K562 (cell line): ENCODE measurements around the gene PLP2. TPM values are rescaled to one million over a fixed set of nuclear protein-coding genes. Genes with fewer than 3 reads are reported as not detected.
A peak's percentile ranks its signal among the peaks of the same experiment; 100 is the strongest.

Experiments used
- AFF1 ChIP-seq, 2 experiments: fragments of 450-650 bp; IDR thresholded peaks; 2 replicates each; pipeline ENCODE4 v1.6.1; 2018; ENCODE audit warnings: mild to moderate bottlenecking in 2 of 2, low read depth in 1 of 2; ENCODE audit not compliant: partially characterized antibody in 2 of 2
- ARNT ChIP-seq, 2 experiments: fragments of 450-650 bp; IDR thresholded peaks; 2 replicates each; pipeline ENCODE4 v1.6.1; 2016; ENCODE audit warnings: mild to moderate bottlenecking in 1 of 2
- E2F5 ChIP-seq: sonication (generic); formaldehyde crosslinking; IDR thresholded peaks from 2 replicates; pipeline ENCODE4 v1.8.0; 2022; ENCODE audit warnings: mild to moderate bottlenecking, missing genetic modification reagents
- FOXA1 ChIP-seq: fragments of 450-650 bp; IDR thresholded peaks from 2 replicates; pipeline ENCODE4 v1.6.1; 2016; ENCODE audit warnings: mild to moderate bottlenecking, borderline replicate concordance
- SAFB2 ChIP-seq: fragments of 200-400 bp; formaldehyde crosslinking; IDR thresholded peaks from 2 replicates; pipeline ENCODE4 v1.6.1; 2018; ENCODE audit warnings: borderline replicate concordance, low read length, low read depth, moderate library complexity; ENCODE audit not compliant: severe bottlenecking
- SAP30 ChIP-seq: fragments of 200-600 bp; sonication (generic); IDR thresholded peaks from 2 replicates; pipeline ENCODE4 v1.6.1; 2012; ENCODE audit warnings: borderline replicate concordance, low read depth, mild to moderate bottlenecking, moderate library complexity, low read length, control low read depth, inconsistent platforms; ENCODE audit not compliant: insufficient read depth, poor library complexity, severe bottlenecking
- TCF3 ChIP-seq: sonication (generic); formaldehyde crosslinking; IDR thresholded peaks from 2 replicates; pipeline ENCODE4 v1.4.0; 2020; ENCODE audit warnings: mild to moderate bottlenecking, missing genetic modification reagents
- VEZF1 ChIP-seq: fragments of 200-800 bp; sonication (Bioruptor generic); IDR thresholded peaks from 2 replicates; pipeline ENCODE4 v1.6.1; 2017; ENCODE audit warnings: missing genetic modification characterization, missing compliant biosample characterization
- ZBTB12 ChIP-seq: fragments of 250-450 bp; sonication (Bioruptor Pico); IDR thresholded peaks from 2 replicates; pipeline ENCODE4 v1.4.0; 2020
- ZNF449 ChIP-seq: fragments of 250-450 bp; sonication (Bioruptor Pico); IDR thresholded peaks from 2 replicates; pipeline ENCODE4 v1.8.0; 2022; ENCODE audit warnings: moderate library complexity, mild to moderate bottlenecking, inconsistent platforms
- polyA plus RNA-seq, 8 experiments: library from polyadenylated mRNA; depleted of rRNA in 4 of 8; stranded (reverse) in 5 of 8; unstranded in 3 of 8; fragments of >200 nt; fragmentation: Nextera tagmentation in 2 of 8; fragmentation: Illumina TruSeq in 1 of 8; extraction: Ambion mirVana in 2 of 8; extraction: Trizol in 1 of 8; gene quantifications; 2 replicates each; pipeline versions ENCODE4 v1.2.1 to v1.2.3, GENCODE V29; 2011 to 2014; ENCODE audit warnings: inconsistent platforms in 1 of 8, missing spikeins in 1 of 8
- total RNA-seq, 7 experiments: library from RNA; depleted of rRNA in 6 of 7; stranded (reverse); fragments of >200 nt in 6 of 7; fragmentation: Illumina TruSeq in 2 of 7; extraction: Trizol in 2 of 7; gene quantifications; 2 replicates each; pipeline versions ENCODE4 v1.2.1 to v1.2.3, GENCODE V29; 2011 to 2021; ENCODE audit warnings: low replicate concordance in 1 of 7

The PLP2 gene
- total and polyA plus RNA-seq, 9 of the 15 experiments (the other 6 are each of a cell fraction or from before 2014, with no cell fraction given), result 34.7 to 236 (median 112) TPM

GRCh38 chrX:49166914-49167739 is 4.6 kb upstream of the PLP2 start (continued):
- TF ChIP-seq SAP30 (no peak), ZBTB12 (no peak), TCF3 (CRISPR knock-in tag) (peak; percentile 51), ZNF449 (CRISPR knock-in tag) (no peak), VEZF1 (CRISPR knock-in tag) (peak; percentile 64; the same call in 1 of the 2 replicates), SAFB2 (no peak), E2F5 (CRISPR knock-in tag) (no peak), FOXA1 (no peak), ARNT (IDR thresholded peaks at IDR 0.05) (no peak; a peak in 1 of 4 replicates), AFF1 (IDR thresholded peaks at IDR 0.05; ENCODE audit: low read depth in 1 of 2, partially characterized antibody in 2 of 2) (peak in 1 of 2 experiments; percentile 42)
